HG02610 (cell line): Measurements from ENCODE around the gene MIPOL1.
"Not testable (repeated sequence)": the region's sequence is repeated elsewhere in the genome, so short reads cannot be mapped to it uniquely, and the experiment has no call there.

Experiments
- ATAC-seq: cut with Tn5 transposase; IDR thresholded peaks from one replicate; pipeline ENCODE4 v1.9.1; 2021; ENCODE audit warnings: mild to moderate bottlenecking, moderate library complexity; ENCODE audit not compliant: unreplicated experiment

The MIPOL1 gene

DNA sequence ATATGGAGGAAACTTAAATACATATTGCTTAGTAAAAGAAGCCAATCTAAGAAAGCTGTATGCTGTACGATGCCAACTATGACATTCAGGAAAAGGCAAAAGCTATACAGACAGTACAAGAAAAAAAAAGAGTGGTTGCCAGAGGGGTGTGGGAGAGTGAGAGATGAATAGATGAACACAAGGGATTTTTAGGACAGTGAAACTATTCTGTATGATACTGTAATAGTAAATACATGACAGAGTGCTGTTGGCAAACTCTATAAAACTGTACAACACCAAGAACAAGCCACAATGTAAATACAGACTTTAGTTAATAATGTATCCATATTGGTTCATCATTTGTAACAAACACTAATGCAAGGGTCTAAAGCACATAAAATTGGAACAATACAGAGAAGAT is 10.9 kb upstream of the MIPOL1 start:
- ATAC-seq: no peak

DNA sequence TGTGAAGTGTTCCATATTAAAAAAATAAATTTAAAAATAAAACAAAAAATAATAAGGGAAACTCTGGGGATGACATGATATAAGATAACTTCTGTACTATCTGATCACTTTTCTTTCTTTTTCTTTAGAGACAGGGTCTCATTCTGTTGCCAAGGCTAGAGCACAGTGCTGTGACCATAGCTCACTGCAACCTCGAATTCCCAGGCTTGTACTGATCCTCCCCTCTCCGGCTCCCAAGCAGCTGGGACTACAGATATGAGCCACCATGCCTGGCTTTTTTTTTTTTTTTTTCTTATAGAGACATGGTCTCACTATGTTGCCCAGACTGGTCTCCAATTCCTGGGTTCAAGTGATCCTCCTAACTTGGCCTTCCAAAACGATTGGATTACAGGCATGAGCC is 10.4 kb upstream of the MIPOL1 start:
- ATAC-seq: no peak

DNA sequence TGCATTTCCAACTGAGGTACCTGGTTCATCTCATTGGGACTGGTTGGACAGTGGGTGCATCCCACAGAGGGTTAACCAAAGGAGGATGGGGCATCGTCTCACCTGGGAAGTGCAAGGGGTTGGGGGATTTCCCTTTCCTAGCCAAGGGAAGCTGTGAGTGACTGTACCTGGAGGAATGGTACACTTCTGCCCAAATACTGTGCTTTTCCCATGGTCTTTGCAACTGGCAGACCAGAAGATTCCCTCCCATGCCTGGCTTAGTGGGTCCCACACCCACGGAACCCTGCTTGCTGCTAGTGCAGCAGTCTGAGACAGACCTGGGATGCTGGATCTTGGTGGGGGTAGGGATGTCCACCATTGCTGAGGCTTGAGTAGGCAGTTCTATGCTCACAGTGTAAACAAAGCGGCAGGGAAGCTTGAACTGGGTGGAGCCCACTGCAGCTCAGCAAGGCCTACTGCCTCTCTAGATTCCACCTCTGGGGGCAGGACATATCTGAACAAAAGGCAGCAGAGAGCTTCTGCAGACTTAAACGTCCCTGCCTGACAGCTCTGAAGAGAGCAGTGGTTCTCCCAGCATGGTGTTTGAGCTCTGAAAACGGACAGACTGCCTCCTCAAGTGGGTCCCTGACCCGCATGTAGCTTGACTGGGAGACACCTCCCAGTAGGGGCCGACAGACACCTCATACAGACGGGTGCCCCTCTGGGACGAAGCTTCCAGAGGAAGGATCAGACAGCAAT is 9.7 kb upstream of the MIPOL1 start:
- ATAC-seq: not testable (repeated sequence)

DNA sequence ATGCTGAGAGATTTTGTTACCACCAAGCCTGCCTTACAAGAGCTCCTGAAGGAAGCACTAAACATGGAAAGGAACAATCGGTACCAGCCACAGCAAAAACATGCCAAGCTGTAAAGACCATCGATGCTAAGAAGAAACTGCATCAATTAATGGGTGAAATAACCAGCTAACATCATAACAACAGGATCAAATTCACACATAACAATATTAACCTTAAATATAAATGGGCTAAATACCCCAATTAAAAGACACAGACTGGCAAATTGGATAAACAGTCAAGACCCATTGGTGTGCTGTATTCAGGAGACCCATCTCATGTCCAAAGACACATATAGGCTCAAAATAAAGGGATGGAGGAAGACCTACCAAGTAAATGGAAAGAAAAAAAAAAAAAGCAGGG is 8.0 kb upstream of the MIPOL1 start:
- not testable (repeated sequence) for ATAC-seq

DNA sequence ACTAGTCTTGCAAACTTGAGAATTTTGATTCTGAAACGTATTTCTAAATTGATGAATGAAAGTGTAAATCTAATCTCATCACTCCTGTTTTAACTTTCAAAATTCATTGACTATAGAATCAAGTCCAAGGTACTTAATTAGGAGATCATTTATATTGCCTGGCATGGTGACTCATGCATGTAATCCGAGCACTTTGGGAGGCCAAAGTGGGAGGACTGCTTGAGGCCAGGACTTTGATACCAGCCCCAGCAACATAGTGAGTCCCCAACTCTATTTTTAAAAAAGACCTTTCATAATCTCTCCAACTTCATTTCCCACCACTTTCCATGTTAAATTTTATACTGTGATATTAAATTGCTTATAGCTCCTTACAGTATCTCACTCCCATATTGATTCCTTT is 3.0 kb upstream of the MIPOL1 start:
- no peak for ATAC-seq

DNA sequence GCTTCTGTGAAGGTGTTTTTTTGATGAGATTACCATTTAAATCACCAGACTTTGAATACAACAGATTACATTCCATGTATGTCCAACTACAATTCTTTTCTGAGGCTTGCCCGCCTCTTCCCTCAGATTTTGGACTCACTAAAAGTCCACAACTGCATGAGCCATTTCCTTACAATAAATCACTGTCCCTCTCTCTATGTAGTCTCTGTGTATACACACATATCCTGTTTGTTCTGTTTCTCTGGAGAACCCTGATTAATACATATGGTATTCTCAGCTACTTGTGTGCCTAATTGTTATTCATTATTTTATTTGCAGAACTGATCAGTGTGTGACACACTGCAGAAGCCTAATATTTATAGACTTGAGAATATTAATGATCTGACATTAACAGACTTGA is 2.4 kb upstream of the MIPOL1 start:
- ATAC-seq: no peak

DNA sequence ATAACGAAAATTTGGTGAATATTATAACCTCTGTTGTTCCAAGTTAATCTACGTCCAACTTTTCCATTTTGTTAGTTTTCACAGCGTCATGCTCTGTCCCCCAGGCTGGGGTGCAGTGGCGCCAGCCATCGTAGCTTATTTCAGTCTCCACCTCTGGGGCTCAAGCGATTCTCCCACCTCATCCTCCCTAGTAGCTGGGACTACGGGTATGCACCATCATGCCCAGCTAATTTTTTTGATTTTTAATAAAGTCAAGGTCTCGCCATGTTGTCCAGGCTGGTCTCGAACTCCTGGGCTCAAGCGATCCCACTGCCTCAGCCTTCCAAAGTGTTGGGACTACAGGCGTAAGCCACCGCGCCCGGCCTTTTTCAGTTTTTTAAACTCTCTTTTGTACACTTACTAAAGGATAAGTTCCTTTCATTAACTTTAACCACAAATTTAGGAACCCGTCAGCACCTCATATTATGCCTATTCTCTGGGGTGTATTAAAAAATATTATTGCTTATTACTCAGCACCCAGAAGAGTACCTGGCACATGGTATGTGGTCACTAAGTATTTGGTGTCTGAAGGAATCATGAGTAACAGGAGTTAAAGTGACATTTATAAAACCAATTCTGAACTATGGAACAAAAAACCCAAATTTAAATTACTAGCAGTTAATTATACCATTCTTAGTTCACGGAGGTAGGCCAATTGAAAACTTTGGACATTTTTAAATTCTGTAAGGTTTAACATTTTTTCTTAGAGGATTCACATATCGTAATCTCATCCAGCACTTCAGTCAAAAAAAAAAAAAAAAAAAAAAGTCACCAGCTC is 925 bp upstream of the MIPOL1 start:
- no peak for ATAC-seq

DNA sequence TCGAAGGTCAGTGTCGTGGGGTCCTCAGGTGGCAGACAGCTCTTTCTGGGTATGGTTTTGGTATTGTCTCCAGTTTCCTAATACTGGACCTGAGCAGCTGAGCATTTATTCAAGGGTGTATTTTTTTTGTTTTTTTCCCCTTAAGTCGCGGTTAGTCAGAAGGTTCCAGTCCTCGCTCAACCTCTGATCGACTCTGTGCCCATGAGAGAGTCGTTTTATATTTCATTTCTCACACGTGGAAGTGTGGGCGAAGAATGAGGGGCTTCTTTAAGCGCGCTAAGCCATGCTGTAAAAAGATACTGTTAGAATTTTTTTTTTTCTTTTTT is 499 bp downstream of the MIPOL1 start:
- ATAC-seq: no peak

DNA sequence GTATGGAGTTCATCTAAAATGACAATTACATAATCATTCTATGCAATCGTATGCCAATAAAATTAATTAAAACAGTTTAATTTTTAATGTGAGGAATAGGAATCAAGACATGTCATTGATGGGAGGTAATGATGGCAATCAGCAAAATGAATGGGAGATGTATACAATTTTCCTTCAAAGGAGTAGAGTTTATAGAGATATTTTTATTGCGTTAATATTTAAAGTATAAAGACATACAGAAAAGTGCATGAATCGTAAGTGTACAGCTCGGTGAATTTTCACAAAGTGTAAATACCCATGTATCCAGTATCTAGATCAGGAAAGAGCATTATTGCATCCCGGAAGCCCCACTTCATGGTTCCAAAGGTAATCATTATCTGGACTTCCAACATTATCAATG is 1.2 kb downstream of the MIPOL1 start:
- ATAC-seq: no peak

DNA sequence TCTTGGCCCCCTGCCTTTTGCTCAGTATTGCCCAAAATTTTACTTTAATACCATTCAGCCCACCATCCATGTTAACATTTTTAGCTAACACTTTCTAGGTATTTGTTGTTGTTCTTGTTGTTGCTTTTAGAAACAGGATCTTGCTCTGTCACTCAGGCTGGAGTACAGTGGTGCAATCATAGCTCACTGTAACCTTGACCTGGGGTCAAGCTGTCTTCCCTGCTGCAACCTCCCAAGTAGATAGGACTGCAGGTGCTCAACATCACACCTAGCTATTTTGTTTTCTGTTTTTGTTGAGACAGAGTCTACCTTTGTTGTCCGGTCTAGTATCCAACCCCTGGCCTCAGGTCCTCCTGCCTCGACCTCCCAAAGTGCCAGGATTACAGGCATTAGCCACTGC is 4.0 kb downstream of the MIPOL1 start:
- ATAC-seq: no peak

DNA sequence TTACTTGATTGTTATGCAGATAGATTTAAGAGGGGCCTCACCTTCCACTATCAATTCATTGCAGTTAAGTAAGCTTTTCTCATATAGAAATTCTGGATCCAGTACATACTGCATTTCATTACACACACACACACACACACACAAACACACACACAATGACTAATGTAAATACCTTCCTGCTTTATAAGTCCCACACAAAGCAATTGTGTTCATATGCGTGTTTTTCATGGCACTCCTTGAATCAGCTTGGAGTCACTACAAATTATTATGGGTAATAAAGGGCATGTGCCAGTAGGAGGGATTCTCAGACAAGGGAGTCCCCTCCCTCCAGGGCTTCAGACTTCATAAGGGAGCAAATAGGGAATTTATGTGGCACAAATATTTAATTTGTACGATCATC is 4.5 kb downstream of the MIPOL1 start:
- no peak for ATAC-seq

DNA sequence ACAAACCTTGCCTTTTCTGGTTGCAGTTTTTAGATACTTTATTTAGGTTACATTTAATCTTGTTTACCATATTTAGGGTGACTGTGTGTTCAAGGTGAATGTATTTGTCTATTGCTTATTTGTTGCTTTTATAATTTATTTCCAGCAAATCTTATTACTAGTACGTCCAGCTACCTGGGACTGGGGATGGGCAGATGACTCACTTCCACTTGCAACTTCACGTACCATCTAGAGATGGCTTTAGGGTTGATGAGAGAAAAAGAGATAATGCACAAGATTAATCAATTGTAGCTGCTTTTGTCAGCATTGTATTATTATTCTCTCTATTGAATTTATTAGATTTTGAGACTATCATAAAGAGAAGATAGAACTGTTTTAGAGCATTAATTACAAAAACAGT is 5.1 kb downstream of the MIPOL1 start:
- no peak for ATAC-seq

DNA sequence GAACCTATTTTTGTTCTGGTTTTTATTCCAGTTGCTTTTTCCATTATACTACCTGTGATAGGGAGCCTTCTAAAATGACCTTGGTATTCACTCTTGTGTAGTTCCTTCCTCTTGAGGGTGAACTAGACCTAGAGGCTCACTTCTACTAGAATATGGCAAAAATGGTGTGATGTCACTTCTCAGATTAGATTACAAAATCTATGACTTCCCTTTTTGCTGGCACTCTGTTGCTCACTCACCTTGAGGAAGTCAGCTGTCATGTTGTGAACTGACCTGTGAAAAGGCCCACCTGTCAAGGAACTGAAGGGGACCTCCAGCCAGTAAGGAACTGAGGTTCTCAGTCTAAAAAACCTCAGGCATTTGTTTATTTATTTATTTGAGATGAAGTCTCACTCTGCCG is 5.7 kb downstream of the MIPOL1 start:
- no peak for ATAC-seq

DNA sequence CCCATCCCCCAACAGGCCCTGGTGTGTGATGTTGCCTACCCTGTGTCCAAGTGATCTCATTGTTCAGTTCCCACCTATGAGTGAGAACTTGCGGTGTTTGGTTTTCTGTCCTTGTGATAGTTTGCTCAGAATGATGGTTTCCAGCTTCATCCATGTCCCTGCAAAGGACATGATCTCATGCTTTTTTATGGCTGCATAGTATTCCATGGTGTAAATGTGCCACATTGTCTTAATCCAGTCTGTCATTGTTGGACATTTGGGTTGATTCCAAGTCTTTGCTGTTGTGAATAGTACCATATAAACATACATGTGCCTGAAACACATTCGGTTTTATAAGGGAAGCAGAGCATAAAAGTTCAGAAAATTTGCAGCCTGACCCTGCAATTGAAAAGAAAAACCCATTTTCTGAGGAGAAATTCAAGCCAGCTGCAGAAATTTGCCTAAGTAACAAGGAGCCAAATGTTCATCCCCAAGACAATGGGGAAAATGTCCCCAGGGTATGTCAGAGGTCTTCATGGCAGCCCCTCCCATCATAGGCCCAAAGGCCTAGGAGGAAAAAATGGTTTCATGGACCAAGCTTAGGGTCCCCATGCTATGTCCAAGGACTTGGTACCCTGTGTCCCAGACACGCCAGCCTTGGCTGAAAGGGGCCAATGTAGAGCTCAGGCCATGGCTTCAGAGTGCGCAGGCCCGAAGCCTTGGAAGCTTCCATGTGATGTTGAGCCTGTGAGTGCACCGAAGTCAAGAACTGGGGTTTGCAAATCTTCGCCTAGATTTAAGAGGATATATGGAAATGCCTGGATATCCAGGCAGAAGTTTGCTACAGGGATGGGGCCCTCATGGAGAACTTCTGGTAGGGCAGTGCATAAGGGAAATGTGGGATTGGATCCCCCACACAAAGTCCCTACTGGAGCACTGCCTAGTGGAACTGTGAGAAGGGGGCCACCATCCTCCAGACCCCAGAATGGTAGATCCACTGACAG is 8.2 kb downstream of the MIPOL1 start:
- ATAC-seq: not testable (repeated sequence)

DNA sequence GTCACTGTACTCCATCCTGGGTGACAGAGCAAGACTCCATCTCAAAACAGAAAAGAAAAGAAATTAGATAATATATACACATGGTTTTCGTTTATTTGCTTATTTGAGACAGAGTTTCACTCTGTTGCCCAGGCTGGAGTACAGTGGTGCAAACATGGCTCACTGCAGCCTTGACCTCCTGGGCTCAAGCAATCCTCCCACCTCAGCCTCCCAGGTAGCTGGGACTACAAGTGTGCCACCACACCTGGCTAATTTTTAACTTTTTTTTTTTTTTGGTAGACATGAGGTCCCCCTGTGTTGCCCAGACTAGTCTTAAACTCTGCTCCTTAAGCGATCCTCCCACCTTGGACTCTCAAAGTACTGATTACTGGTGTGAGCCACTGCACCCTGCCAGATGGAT is 11.9 kb downstream of the MIPOL1 start:
- ATAC-seq: not testable (repeated sequence)

DNA sequence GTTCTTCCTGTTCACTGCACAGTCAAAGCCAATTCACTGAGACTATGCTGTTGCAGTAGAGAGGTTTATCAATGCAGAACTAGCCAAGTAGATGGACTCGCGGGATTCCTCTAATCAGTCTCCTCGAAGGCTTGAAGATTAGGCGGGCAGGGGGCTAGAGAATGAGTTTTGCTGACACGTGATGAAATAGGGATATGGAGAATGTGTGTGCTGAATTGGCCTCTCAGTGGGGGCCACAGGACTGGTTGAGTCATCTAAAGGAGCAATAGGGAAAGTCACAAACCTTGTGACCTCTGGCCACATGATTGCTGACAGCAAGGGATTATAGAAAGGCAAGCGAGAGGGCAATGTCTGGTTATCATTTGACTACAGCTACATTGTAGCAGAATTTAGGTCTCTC is 12.7 kb downstream of the MIPOL1 start:
- no peak for ATAC-seq

DNA sequence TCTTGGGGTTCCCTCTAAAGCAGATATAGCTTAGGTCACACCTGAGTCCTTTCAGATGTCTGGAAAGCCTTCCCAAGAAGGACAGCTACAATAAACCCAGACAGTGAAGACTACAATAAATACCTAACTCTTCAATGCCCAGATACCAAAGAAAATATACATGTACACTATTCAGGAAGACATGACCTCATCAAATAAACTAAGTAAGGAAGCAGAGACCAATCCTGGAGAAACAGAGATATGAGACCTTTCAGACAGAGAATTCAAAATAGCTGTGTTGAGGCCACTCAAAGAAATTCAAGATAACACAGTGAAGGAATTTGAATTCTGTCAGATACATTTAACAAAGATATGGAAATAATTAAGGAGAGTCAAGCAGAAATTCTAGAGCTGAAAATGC is 15.3 kb downstream of the MIPOL1 start:
- no peak for ATAC-seq

DNA sequence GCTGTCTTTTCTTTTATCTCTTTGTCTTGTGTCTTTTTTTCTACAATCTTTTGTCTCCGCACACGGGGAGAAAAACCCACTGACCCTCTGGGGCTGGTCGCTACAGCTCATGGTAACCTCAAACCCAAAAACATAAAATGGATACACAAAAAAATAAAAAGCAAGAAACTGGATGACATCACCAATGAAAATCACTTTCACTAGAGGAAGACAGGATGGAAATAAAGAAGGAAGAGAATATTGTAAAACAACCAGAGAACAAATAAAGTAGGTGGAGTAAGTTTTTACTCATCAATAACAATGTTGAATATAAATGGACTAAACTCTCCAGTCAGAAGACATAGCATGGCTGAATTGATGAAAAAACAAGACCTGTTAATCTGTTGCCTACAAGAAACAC is 17.6 kb downstream of the MIPOL1 start:
- no peak for ATAC-seq

DNA sequence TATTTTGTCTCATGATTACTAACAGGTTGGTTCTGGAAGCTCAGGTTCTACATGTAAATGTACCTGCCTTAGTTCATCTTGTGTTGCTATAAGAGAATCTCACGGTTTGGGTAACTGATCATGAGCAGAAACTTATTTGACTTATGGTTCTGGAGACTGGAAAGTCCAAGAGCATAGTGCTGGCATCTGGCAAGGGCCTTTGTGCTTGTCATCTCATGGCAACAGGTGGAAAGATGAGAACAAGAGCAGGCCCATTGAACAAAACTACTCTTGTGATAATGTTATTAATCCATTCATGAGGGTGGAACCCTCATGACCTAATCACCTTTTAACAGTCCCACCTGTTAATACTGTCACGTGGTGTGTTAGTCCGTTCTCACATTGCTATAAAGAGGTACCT is 23.3 kb downstream of the MIPOL1 start:
- no peak for ATAC-seq

DNA sequence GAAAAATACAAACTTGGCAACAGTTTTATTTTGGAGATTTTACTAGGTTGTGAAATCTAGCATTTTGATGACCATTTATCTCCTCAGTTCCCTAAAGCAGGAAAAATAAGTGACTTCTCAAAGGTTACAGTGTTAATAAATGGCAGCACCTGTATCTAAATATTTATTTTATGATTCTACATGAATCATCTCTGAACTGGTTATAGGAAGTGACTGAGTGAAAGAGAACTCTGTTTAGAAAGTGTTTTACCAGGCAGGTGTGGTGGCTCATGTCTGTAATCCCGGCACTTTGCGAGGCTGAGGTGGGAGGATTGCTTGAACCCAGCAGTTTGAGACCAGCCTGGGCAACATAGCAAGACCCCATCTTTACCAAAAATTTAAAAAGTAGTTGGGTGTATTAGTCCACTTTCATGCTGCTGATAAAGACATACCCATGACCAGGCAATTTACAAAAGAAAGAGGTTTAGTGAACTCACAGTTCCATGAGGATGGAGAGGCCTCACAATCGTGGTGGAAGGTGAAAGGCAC is 26.3 kb downstream of the MIPOL1 start:
- ATAC-seq: no peak

DNA sequence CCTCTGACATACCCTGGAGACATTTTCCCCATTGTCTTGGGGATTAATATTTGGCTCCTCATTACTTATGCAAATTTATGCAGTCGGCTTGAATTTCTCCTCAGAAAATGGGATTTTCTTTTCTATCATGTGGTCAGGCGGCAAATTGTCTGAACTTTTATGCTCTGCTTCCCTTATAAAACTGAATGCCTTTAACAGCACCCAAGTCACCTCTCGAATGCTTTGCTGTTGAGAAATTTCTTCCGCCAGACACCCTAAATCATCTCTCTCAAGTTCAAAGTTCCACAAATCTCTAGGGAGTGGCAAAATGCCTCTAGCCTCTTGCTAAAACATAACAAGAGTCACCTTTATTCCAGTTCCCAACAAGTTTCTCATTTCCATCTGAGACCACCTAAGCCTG is 27.9 kb downstream of the MIPOL1 start:
- ATAC-seq: not testable (repeated sequence)
